GM10266 (cell line): Measurements from ENCODE around the gene SPACA5.

Experiments
- DNase-seq: peaks from one replicate; pipeline ENCODE4 v3.0.0; 2012; ENCODE audit errors: extremely low spot score
- CTCF ChIP-seq: IDR thresholded peaks from 2 replicates; pipeline ENCODE4 v1.5.1; 2012; ENCODE audit warnings: mild to moderate bottlenecking, low read depth; ENCODE audit not compliant: control insufficient read depth, insufficient read depth; ENCODE audit errors: missing control alignments

Gene SPACA5

GRCh38 chrX:48035891-48036290 lies 29.1 kb downstream of the SPACA5 start:
- no peak for DNase-seq
- no peak for TF ChIP-seq CTCF

GRCh38 chrX:48043056-48043455 lies 36.3 kb downstream of the SPACA5 start:
- no peak for TF ChIP-seq CTCF
- DNase-seq, result no peak

GRCh38 chrX:48045410-48046311 lies 38.9 kb downstream of the SPACA5 start:
- DNase-seq, result no peak
- no peak for TF ChIP-seq CTCF

GRCh38 chrX:48046846-48047245 lies 40.1 kb downstream of the SPACA5 start:
- DNase-seq, result no peak
- TF ChIP-seq CTCF, result no peak

- no peak for DNase-seq
- TF ChIP-seq CTCF, result no peak
These were observed 52.0 kb downstream of the SPACA5 start for GRCh38 chrX:48058621-48059295.

GRCh38 chrX:48059296-48059639 lies 52.5 kb downstream of the SPACA5 start:
- no peak for TF ChIP-seq CTCF
- no peak for DNase-seq
